Activated naive CD4-positive, alpha-beta T cell treated with anti-CD3 and anti-CD28 coated beads for 36 hours (primary cell): ENCODE data around the gene MEF2A. TPM values are rescaled to one million over a fixed set of nuclear protein-coding genes. Genes with fewer than 3 reads are reported as not detected.
A peak's percentile ranks its signal among the peaks of the same experiment; 100 is the strongest.

Source experiments
- CTCF ChIA-PET: fragments of 350-600 bp; sonication (Branson Sonifier 250); formaldehyde crosslinking; loops from one replicate; lab custom pipeline; 2021; ENCODE audit warnings: antibody characterized with exemption; lab: Charles Lee
- DNase-seq: peaks from one replicate; pipeline ENCODE4 v3.0.0-alpha.2; 2020
- H3K27ac Mint-ChIP-seq: one replicate; pipeline ENCODE4 v1.8.0; 2021; ENCODE audit warnings: mild to moderate bottlenecking, mixed read lengths
- H3K27me3 Mint-ChIP-seq: one replicate; pipeline ENCODE4 v1.8.0; 2021; ENCODE audit warnings: low read depth, mixed read lengths
- H3K36me3 Mint-ChIP-seq: one replicate; pipeline ENCODE4 v1.8.0; 2021; ENCODE audit warnings: low read depth, mixed read lengths
- H3K4me1 Mint-ChIP-seq: one replicate; pipeline ENCODE4 v1.8.0; 2021; ENCODE audit warnings: low read depth, mixed read lengths
- H3K4me3 Mint-ChIP-seq: one replicate; pipeline ENCODE4 v1.8.0; 2021; ENCODE audit warnings: mild to moderate bottlenecking, moderate library complexity, mixed read lengths
- H3K9me3 Mint-ChIP-seq: one replicate; pipeline ENCODE4 v1.8.0; 2021; ENCODE audit warnings: mixed read lengths
- intact Hi-C: fragments of 100-400 bp; cut with micrococcal nuclease; formaldehyde crosslinking; loops from one replicate; pipeline ENCODE4 v1.15.1; 2023
- total RNA-seq, 2 experiments: library from RNA; stranded (reverse); gene quantifications; one replicate each; pipeline ENCODE4 v1.2.3, GENCODE V29; 2021

The MEF2A gene
- total RNA-seq, 2 experiments from 2014 or later: 15.3 to 15.5 TPM

DNA sequence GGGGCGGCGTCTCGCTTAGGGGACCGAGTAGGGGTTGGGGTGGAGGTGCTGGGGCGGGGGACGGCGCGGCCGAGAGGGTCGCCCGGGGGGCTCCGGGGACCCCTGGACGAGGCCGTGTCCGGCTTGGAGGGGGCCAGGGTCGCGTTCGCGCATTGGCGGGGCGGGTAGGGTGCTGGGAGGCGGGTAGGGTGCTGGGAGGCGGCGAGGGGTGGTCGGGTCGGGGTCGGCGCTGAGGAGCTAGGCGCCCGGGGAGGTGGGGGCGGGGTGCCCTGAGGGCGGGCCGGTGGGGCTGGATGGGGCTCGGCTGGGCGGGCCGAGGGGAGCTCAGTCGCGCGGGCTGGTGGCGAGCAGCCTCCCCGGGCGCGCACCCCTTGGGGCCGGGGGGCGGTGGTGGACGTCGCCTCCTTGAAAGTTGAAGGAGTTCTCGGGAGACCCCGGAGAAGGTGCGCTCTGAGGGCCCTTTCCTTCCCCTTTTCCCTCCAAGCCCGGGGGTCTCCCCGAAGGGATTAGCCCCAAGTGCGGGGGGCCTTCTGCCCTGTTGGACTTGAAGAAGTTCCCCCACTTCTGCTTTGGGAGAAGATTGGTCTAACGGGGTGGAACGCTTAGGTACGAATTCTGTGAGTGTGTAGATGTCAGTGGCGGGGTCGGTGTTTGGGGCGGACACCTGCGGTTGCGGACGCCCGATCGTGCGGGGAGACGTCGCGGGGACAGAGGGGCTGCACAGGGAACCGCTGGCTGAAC, 543 bp downstream of the MEF2A start:
- peaks cover 30% of the 10 kb centered on the region for H3K4me1 Mint-ChIP-seq
- CTCF ChIA-PET: interaction anchor here (0.9 to 1.8 kb wide), 3 partner anchors 15 to 292 kb away, joined by 3 to 10 read pairs (median 5); no protein-coding TSS in a partner anchor

DNA sequence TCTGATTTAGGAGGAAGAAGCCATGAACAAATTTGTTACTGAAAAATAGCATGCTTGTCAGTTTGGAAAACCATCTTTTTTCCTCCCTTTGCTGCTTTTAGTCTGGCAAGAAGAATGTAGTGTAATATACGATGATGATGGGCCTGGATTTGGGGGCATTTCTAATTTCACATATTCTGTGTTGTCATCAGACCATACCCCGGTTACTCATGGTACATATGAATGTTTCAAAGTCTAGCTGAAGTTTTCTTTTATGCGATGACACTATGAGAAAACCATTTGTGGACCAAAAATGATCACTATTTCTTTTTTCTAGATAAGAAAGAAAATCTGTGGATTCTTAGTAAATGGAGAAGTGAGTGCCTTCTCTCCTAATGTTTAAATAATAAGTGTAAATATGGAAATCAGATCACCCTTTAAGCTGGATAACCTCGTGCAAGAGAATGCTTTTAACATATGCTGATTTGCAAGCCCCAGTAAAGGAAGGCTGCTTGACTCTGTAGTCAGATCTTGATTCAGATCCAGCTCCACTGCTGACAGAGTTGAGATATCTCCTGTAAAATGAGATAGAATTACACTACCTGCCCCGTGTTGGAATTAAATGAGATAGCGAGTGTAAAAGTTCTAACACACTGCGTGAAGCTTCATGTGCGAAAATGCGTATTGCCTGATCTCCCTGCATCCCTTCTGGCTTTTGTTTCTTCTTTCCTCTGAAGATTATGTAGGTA, 3.0 kb downstream of the MEF2A start:
- CTCF ChIA-PET: interaction anchor here (1.1 to 1.4 kb wide), 2 partner anchors 38 to 127 kb away, joined by 4 read pairs; no protein-coding TSS in a partner anchor
- peaks cover 38% of the 10 kb centered on the region for H3K4me1 Mint-ChIP-seq
- no peaks in the 10 kb centered on the region for H3K36me3 Mint-ChIP-seq
- DNase-seq: no peak
- H3K9me3 Mint-ChIP-seq: no peaks in the 10 kb centered on the region
- intact Hi-C loops: loop anchor here (5.0 kb wide), 2 partner anchors 126 to 141 kb away; no protein-coding TSS in a partner anchor
- no peak overlapping the region for H3K4me3 Mint-ChIP-seq
- H3K27me3 Mint-ChIP-seq: no peaks in the 10 kb centered on the region
- H3K27ac Mint-ChIP-seq: no peak overlapping the region

More for the DNA sequence above, 543 bp downstream of the MEF2A start:
- H3K27ac Mint-ChIP-seq: peak overlapping the region; percentile 83
- intact Hi-C loops: loop anchor here (2.0 to 5.0 kb wide), 5 partner anchors 24 to 278 kb away; no protein-coding TSS in a partner anchor
- peak overlapping the region; percentile 99 for H3K4me3 Mint-ChIP-seq
- no peaks in the 10 kb centered on the region for H3K9me3 Mint-ChIP-seq
- no peaks in the 10 kb centered on the region for H3K36me3 Mint-ChIP-seq
- H3K27me3 Mint-ChIP-seq: no peaks in the 10 kb centered on the region
- peak; percentile 19 for DNase-seq

DNA sequence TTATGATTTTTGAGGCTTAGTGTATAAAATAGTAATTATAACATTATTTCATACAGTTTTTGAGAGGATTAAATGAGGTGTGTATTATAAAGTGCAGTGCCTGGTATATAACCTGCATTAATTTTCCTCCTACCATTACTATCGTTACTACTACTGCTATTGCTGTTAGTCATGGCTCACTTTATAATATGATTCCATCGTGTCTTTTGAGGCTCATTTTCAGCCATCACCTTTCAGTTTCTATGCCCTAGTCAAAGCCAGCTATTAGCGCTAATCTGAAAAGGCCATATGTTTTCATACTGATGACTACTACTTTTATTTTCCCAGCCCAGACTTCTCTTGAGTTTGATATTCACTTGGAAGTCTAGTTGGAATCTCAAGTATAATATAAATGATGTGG, 5.5 kb downstream of the MEF2A start:
- Mint-ChIP-seq H3K27ac (no peak overlapping the region), H3K4me3 (no peak overlapping the region), H3K27me3 (no peaks in the 10 kb centered on the region), H3K36me3 (no peaks in the 10 kb centered on the region), H3K9me3 (no peaks in the 10 kb centered on the region), H3K4me1 (peaks cover 45% of the 10 kb centered on the region)
- intact Hi-C loops: no loop called here
- CTCF ChIA-PET: interaction anchor here (1.7 kb wide), 1 partner anchor 11 kb away, joined by 4 read pairs; no protein-coding TSS in a partner anchor
- DNase-seq: no peak

DNA sequence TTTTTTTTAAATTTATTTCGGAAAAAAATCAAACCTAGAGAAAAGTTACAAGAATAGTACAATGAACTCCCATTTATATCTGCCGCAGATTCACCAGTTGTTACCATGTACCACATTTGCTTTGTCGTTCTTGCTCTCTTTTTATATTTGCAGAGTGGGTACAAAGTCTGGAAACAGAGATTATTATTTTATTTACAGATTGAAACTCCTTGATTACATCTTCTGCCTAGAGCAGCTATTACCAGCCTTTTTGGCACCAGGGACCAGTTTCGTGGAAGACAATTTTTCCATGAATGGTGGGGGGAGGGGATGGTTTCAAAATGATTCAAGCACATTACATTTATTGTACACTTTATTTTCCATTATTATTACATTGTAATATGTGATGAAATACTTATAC, 8.3 kb downstream of the MEF2A start:
- H3K27ac Mint-ChIP-seq: no peak overlapping the region

DNA sequence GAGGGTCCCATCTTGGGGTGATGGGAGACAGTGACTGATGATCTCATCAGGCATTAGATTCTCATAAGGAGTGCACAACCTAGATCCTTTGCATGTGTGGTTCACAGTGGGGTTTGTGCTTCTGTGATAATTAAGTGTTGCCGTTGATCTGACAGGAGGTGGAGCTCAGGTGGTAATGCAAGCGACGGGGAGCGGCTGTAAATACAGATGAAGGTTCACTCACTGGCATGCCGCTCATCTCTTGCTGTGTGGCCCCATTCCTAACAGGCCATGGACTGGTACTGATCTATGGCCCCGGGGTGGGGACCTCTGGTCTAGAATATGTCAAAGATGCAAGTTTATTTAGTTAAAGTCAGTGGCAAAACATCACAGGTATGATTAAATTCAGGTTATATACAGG, 8.7 kb downstream of the MEF2A start:
- Mint-ChIP-seq H3K4me3 (no peak overlapping the region), H3K9me3 (no peaks in the 10 kb centered on the region), H3K27ac (no peak overlapping the region), H3K4me1 (peaks cover 55% of the 10 kb centered on the region), H3K36me3 (no peaks in the 10 kb centered on the region), H3K27me3 (no peaks in the 10 kb centered on the region)
- intact Hi-C loops: no loop called here
- CTCF ChIA-PET: interaction anchor here (0.6 kb wide), 1 partner anchor 121 kb away, joined by 5 read pairs; no protein-coding TSS in a partner anchor
- DNase-seq: no peak

More for the DNA sequence above, 8.3 kb downstream of the MEF2A start:
- Mint-ChIP-seq H3K4me3 (no peak overlapping the region), H3K9me3 (no peaks in the 10 kb centered on the region), H3K4me1 (peaks cover 53% of the 10 kb centered on the region), H3K36me3 (no peaks in the 10 kb centered on the region), H3K27me3 (no peaks in the 10 kb centered on the region)
- CTCF ChIA-PET: interaction anchor here (0.6 kb wide), 1 partner anchor 121 kb away, joined by 5 read pairs; no protein-coding TSS in a partner anchor
- no peak for DNase-seq
- intact Hi-C loops: no loop called here

DNA sequence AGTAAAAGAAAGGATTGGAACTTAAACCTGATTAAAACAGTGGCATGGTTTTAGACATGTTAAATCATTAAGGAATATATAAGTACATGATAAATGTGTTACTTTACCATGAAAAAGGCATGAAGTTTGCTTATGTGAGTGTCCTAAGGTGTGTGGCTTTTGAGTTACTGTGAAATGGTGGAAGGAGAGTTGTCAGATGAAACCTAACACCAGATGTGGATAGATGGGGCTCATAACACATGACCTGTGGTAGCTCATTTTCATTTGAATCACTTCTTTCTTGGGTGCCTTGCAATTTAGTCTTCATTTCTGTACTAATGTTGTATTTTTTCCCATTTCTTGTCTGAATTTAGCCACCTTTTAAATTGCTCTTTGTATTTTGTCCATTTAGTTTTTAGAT, 13.0 kb downstream of the MEF2A start:
- H3K9me3 Mint-ChIP-seq: no peaks in the 10 kb centered on the region
- H3K36me3 Mint-ChIP-seq: peaks cover 2% of the 10 kb centered on the region
- no peak overlapping the region for H3K27ac Mint-ChIP-seq
- CTCF ChIA-PET: interaction anchor here (1.3 kb wide), 1 partner anchor 125 kb away, joined by 6 read pairs; no protein-coding TSS in a partner anchor
- no peak for DNase-seq
- H3K4me3 Mint-ChIP-seq: no peak overlapping the region
- intact Hi-C loops: no loop called here
- peaks cover 54% of the 10 kb centered on the region for H3K4me1 Mint-ChIP-seq
- H3K27me3 Mint-ChIP-seq: no peaks in the 10 kb centered on the region

DNA sequence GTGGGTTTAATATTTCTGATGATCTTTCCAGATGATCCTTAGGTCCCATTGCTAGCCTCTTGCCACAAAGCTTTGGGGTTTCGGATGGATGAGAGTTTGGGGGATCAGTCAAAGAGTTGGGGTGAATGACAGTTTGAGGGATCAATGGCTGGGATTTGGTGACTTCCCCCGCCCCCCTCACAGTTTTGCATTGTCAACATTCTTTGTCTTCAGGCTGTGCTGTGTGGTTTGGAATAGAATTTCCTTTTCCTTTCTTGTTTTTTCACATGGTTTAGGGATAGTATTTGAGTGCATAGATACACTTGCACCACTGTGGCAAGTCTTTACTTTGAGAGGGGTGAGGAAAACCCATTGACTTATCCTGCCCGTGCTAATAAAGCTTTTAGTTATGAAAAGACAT, 14.3 kb downstream of the MEF2A start:
- no peak for DNase-seq
- Mint-ChIP-seq H3K27ac (no peak overlapping the region), H3K27me3 (no peaks in the 10 kb centered on the region), H3K4me3 (no peak overlapping the region), H3K36me3 (peaks cover 7% of the 10 kb centered on the region), H3K9me3 (peaks cover 2% of the 10 kb centered on the region), H3K4me1 (peaks cover 47% of the 10 kb centered on the region)
- intact Hi-C loops: no loop called here
- CTCF ChIA-PET: interaction anchor here (1.4 to 2.6 kb wide), 2 partner anchors 13 to 308 kb away, joined by 3 to 7 read pairs; no protein-coding TSS in a partner anchor

DNA sequence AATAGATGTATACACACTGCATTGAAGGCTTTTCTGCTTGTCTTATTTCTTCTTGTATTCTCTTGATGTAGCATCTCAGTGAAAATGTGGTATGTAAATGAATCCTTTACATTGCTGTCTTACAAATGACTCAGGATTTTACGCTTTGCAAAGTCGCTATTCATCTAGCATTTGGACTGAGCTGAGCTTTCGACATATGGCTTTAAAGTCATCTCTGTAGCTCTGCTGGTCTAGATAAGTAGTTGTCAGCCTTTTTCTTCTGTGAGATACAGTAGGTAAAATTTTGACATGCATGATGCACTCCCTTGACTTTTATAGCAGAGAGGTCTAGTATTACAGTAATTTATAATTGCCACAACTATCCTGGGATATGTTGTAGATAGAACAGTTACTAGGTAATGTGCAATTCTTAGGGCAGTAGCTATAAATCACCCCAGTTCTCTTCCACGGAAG, 16.8 kb downstream of the MEF2A start:
- no peak overlapping the region for H3K4me3 Mint-ChIP-seq
- H3K27ac Mint-ChIP-seq: no peak overlapping the region
- H3K4me1 Mint-ChIP-seq: peaks cover 36% of the 10 kb centered on the region
- no peak for DNase-seq
- H3K9me3 Mint-ChIP-seq: peaks cover 12% of the 10 kb centered on the region
- CTCF ChIA-PET: interaction anchor here (1.8 to 2.6 kb wide), 2 partner anchors 11 to 310 kb away, joined by 4 to 7 read pairs; no protein-coding TSS in a partner anchor
- intact Hi-C loops: no loop called here
- peaks cover 16% of the 10 kb centered on the region for H3K36me3 Mint-ChIP-seq
- H3K27me3 Mint-ChIP-seq: no peaks in the 10 kb centered on the region

DNA sequence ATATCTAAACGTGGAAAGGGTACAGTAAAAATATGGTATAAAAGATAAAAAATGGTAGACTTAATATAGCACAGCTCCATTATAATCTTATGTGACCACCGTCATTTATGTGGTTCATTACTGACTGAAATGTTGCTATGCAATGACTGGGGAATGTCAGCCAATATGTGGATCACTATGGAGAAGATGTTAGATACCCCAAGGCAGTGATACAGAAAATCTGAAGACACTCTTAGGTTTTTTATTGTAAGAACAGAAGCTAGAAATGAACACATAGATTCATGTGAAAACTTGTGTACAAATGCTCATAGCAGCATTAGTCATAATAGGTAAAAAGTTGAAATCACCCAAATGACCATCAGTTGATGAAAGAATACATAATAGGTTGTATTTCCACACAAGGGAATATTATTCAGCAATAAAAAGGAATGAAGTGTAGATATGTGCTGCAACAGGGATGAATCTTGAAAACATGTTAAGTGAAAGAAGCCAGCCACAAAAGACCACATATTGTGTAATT, 18.4 kb downstream of the MEF2A start:
- peaks cover 20% of the 10 kb centered on the region for H3K36me3 Mint-ChIP-seq
- CTCF ChIA-PET: no interaction called here
- H3K27me3 Mint-ChIP-seq: no peaks in the 10 kb centered on the region
- H3K4me3 Mint-ChIP-seq: no peak overlapping the region
- DNase-seq: no peak
- no peak overlapping the region for H3K27ac Mint-ChIP-seq
- peaks cover 12% of the 10 kb centered on the region for H3K9me3 Mint-ChIP-seq
- intact Hi-C loops: no loop called here
- H3K4me1 Mint-ChIP-seq: peaks cover 29% of the 10 kb centered on the region

DNA sequence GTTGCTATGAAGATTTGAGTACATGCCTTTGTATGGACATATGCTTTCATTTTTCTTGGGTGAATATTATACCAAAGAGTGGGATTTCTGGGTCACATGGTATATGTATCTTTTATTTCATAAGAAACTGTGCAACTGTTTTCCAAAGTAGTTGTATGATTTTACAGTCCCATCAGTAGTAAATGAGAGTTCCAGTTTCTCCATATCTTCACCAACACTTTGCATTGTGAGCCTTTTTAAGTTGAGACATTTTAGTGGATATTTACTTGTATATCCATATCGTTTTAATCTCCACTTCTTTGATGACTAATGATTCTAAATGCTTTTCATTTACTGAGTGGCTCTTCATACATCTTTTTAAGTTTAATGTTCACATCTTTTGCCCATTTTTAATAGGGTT, 20.3 kb downstream of the MEF2A start:
- H3K27ac Mint-ChIP-seq: no peak overlapping the region
- H3K4me3 Mint-ChIP-seq: no peak overlapping the region
- peaks cover 20% of the 10 kb centered on the region for H3K36me3 Mint-ChIP-seq
- DNase-seq: no peak
- H3K9me3 Mint-ChIP-seq: peaks cover 12% of the 10 kb centered on the region
- no peaks in the 10 kb centered on the region for H3K27me3 Mint-ChIP-seq
- intact Hi-C loops: no loop called here
- CTCF ChIA-PET: no interaction called here
- H3K4me1 Mint-ChIP-seq: peaks cover 35% of the 10 kb centered on the region

DNA sequence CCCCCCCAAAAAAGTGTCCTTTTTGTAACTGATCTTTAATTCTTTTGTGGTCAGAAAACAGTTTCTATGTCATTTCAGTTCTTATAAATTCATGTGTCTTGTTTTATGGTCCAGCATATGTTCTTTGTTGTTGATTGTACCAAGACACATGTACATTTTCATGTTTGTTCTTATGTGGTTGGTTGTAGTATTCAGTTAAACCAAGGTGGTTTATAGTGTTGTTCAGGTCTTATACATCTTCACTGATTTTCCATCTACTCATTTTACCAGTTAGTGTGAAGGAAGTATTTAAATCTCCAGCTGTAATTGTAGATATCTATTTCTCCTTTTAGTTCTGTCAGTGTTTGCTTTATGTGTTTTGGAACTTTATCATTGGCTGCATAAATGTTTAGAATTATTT, 24.0 kb downstream of the MEF2A start:
- peaks cover 10% of the 10 kb centered on the region for H3K9me3 Mint-ChIP-seq
- H3K36me3 Mint-ChIP-seq: peaks cover 19% of the 10 kb centered on the region
- intact Hi-C loops: loop anchor here (2.0 kb wide), 1 partner anchor 23 kb away; no protein-coding TSS in a partner anchor
- CTCF ChIA-PET: no interaction called here
- no peak overlapping the region for H3K4me3 Mint-ChIP-seq
- H3K27me3 Mint-ChIP-seq: no peaks in the 10 kb centered on the region
- DNase-seq: no peak
- peaks cover 42% of the 10 kb centered on the region for H3K4me1 Mint-ChIP-seq
- H3K27ac Mint-ChIP-seq: no peak overlapping the region
